Loucy (cell line): ENCODE measurements around the gene A1CF.

Experiments
- H2AFZ ChIP-seq: fragments of 200-600 bp; sonication (generic); 2 replicates; pipeline ENCODE4 v1.6.0; 2016; ENCODE audit warnings: antibody characterized with exemption, mild to moderate bottlenecking, low read length, moderate library complexity
- H3F3A ChIP-seq: fragments of 200-600 bp; 2 replicates; pipeline ENCODE4 v1.6.0; 2016; ENCODE audit warnings: antibody characterized with exemption, low read depth, mild to moderate bottlenecking
- H3K27me3 ChIP-seq: fragments of 200-600 bp; sonication (generic); 2 replicates; pipeline ENCODE4 v1.6.1; 2014; ENCODE audit warnings: low read length, mild to moderate bottlenecking; ENCODE audit not compliant: insufficient read depth, poor library complexity, severe bottlenecking
- H3K36me3 ChIP-seq: fragments of 200-600 bp; sonication (generic); 2 replicates; pipeline ENCODE4 v1.6.1; 2016; ENCODE audit warnings: low read length; ENCODE audit not compliant: insufficient read depth
- H3K4me1 ChIP-seq: fragments of 200-600 bp; sonication (generic); 2 replicates; pipeline ENCODE4 v1.5.1; 2014; ENCODE audit warnings: low read length, mild to moderate bottlenecking; ENCODE audit not compliant: insufficient read depth, poor library complexity, severe bottlenecking
- H3K4me2 ChIP-seq: fragments of 200-600 bp; sonication (generic); 2 replicates; pipeline ENCODE4 v1.6.0; 2014; ENCODE audit warnings: antibody characterized with exemption, low read length, low read depth, mild to moderate bottlenecking; ENCODE audit not compliant: poor library complexity, severe bottlenecking
- H3K4me3 ChIP-seq: fragments of 200-600 bp; sonication (generic); 2 replicates; pipeline ENCODE4 v1.5.1; 2014; ENCODE audit warnings: low read length, mild to moderate bottlenecking, mixed read lengths; ENCODE audit not compliant: poor library complexity, severe bottlenecking
- H3K79me2 ChIP-seq: fragments of 200-600 bp; sonication (generic); 2 replicates; pipeline ENCODE4 v1.6.1; 2014; ENCODE audit warnings: low read length; ENCODE audit not compliant: insufficient read depth
- H3K9ac ChIP-seq: fragments of 200-600 bp; sonication (generic); 2 replicates; pipeline ENCODE4 v1.6.0; 2014; ENCODE audit warnings: mild to moderate bottlenecking, low read depth, low read length, moderate library complexity; ENCODE audit not compliant: poor library complexity, severe bottlenecking
- H3K9me2 ChIP-seq: fragments of 200-600 bp; sonication (generic); replicated peaks from 2 replicates; pipeline ENCODE4 v1.6.1; 2016; ENCODE audit warnings: low read depth, low read length, mixed read lengths
- H3K9me3 ChIP-seq: fragments of 200-600 bp; sonication (generic); 2 replicates; pipeline ENCODE4 v1.6.1; 2014; ENCODE audit warnings: mild to moderate bottlenecking, antibody characterized with exemption, low read length, low read depth; ENCODE audit not compliant: insufficient read depth
- H4K20me1 ChIP-seq: fragments of 200-600 bp; sonication (generic); 2 replicates; pipeline ENCODE4 v1.6.0; 2014; ENCODE audit warnings: antibody characterized with exemption, low read length, mild to moderate bottlenecking; ENCODE audit not compliant: insufficient read depth, poor library complexity, severe bottlenecking
- CTCF ChIP-seq: fragments of 200-600 bp; sonication (generic); conservative IDR thresholded peaks from 2 replicates; pipeline ENCODE4 v1.5.1; 2014; ENCODE audit warnings: mild to moderate bottlenecking, antibody characterized with exemption, low read length
- EZH2phosphoT487 ChIP-seq: fragments of 200-600 bp; IDR thresholded peaks from 2 replicates; pipeline ENCODE4 v1.6.1; 2018; ENCODE audit warnings: antibody characterized with exemption, mild to moderate bottlenecking, moderate library complexity, borderline replicate concordance

The A1CF gene

GRCh38 chr10:50866317-50866716 lies 19.1 kb downstream of the A1CF start:
- Histone ChIP-seq H3K36me3 (no peaks in the 10 kb centered on the region), H2AFZ (no peak overlapping the region), H3K9me2 (no peaks in the 10 kb centered on the region), H3K9ac (no peak overlapping the region), H3K79me2 (no peaks in the 10 kb centered on the region), H4K20me1 (no peaks in the 10 kb centered on the region), H3K4me3 (no peak overlapping the region), H3K9me3 (no peaks in the 10 kb centered on the region), H3K4me2 (no peak overlapping the region), H3F3A (no peaks in the 10 kb centered on the region), H3K27me3 (no peaks in the 10 kb centered on the region), H3K4me1 (no peaks in the 10 kb centered on the region)
- TF ChIP-seq CTCF (no peak), EZH2phosphoT487 (no peak)

- Histone ChIP-seq H3K9ac (no peak overlapping the region), H3K36me3 (no peaks in the 10 kb centered on the region), H3F3A (no peaks in the 10 kb centered on the region), H3K4me1 (no peaks in the 10 kb centered on the region), H3K4me3 (no peak overlapping the region), H3K79me2 (no peaks in the 10 kb centered on the region), H3K9me2 (no peaks in the 10 kb centered on the region), H2AFZ (no peak overlapping the region), H3K27me3 (no peaks in the 10 kb centered on the region), H4K20me1 (no peaks in the 10 kb centered on the region), H3K4me2 (no peak overlapping the region), H3K9me3 (no peaks in the 10 kb centered on the region)
- TF ChIP-seq EZH2phosphoT487: no peak
- no peak for TF ChIP-seq CTCF
Measured at GRCh38 chr10:50862719-50863118, 22.7 kb downstream of the A1CF start.

- Histone ChIP-seq H3K27me3 (no peaks in the 10 kb centered on the region), H3K4me2 (no peak overlapping the region), H3K9ac (no peak overlapping the region), H3K79me2 (no peaks in the 10 kb centered on the region), H3K9me3 (no peaks in the 10 kb centered on the region), H3K4me3 (no peak overlapping the region), H3F3A (no peaks in the 10 kb centered on the region), H3K9me2 (no peaks in the 10 kb centered on the region), H4K20me1 (no peaks in the 10 kb centered on the region), H2AFZ (no peak overlapping the region), H3K4me1 (no peaks in the 10 kb centered on the region), H3K36me3 (no peaks in the 10 kb centered on the region)
- TF ChIP-seq CTCF (no peak), EZH2phosphoT487 (no peak)
Measured at GRCh38 chr10:50861370-50861769, 24.1 kb downstream of the A1CF start.
